Mesothelial cell of epicardium (in vitro differentiated cells): ENCODE measurements around the gene GRID2. TPM values are rescaled to one million over a fixed set of nuclear protein-coding genes. Genes with fewer than 3 reads are reported as not detected.
A peak's percentile ranks its signal among the peaks of the same experiment; 100 is the strongest.

Experiments used
- DNase-seq, 2 experiments: peaks; one replicate each; pipeline ENCODE4 v3.0.0; 2021; ENCODE audit warnings: low spot score in 2 of 2; ENCODE audit not compliant: unreplicated experiment in 2 of 2
- H3K27ac Mint-ChIP-seq: 2 replicates; pipeline ENCODE4 v1.8.0; 2021; ENCODE audit warnings: mixed read lengths
- H3K27me3 Mint-ChIP-seq: 2 replicates; pipeline ENCODE4 v1.8.0; 2021; ENCODE audit warnings: low read depth, mixed read lengths
- H3K36me3 Mint-ChIP-seq: 2 replicates; pipeline ENCODE4 v1.8.0; 2021; ENCODE audit warnings: mixed read lengths
- H3K4me1 Mint-ChIP-seq: 2 replicates; pipeline ENCODE4 v1.8.0; 2021; ENCODE audit warnings: mixed read lengths
- H3K4me3 Mint-ChIP-seq: 2 replicates; pipeline ENCODE4 v1.8.0; 2021; ENCODE audit warnings: mild to moderate bottlenecking, moderate library complexity, mixed read lengths
- H3K9me3 Mint-ChIP-seq: 2 replicates; pipeline ENCODE4 v1.8.0; 2021; ENCODE audit warnings: mixed read lengths
- total RNA-seq: library from RNA; stranded (reverse); gene quantifications from 3 replicates; pipeline ENCODE4 v1.2.1, GENCODE V29; 2021
- TF ChIP-seq, protein P1 (sequence below): fragments of 200-600 bp; sonication (generic); IDR thresholded peaks from one replicate; pipeline ENCODE4 v1.5.0; 2021; ENCODE audit warnings: antibody characterized with exemption; ENCODE audit not compliant: unreplicated experiment

Gene GRID2
- total RNA-seq, 1 donor from 2014 or later, result 3.1 TPM

DNA sequence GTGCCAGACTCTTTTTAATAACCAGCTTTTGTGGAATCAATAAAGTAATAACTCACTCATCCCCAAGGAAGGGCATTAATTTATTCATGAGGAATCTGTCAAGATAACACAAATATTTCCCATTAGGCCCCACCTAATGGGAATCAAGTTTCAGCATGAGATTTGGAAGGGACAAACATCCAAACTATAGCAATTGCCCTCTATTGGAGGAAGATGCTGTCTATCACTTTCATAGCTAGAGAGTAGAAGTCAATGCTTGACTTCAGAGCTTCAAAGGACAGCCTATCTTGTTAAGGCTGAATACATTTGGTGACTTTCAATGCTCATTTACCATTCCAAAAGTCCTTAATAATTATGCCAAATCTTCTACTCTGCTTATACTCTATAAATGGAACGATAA lies 1439.9 kb downstream of the GRID2 start:
- Mint-ChIP-seq H3K27me3 (peaks cover 10% of the 10 kb centered on the region), H3K36me3 (no peaks in the 10 kb centered on the region), H3K9me3 (peaks cover 11% of the 10 kb centered on the region), H3K4me3 (no peak overlapping the region), H3K4me1 (peaks cover 29% of the 10 kb centered on the region), H3K27ac (no peak overlapping the region)
- DNase-seq, result no peak
- TF ChIP-seq, protein P1, sequence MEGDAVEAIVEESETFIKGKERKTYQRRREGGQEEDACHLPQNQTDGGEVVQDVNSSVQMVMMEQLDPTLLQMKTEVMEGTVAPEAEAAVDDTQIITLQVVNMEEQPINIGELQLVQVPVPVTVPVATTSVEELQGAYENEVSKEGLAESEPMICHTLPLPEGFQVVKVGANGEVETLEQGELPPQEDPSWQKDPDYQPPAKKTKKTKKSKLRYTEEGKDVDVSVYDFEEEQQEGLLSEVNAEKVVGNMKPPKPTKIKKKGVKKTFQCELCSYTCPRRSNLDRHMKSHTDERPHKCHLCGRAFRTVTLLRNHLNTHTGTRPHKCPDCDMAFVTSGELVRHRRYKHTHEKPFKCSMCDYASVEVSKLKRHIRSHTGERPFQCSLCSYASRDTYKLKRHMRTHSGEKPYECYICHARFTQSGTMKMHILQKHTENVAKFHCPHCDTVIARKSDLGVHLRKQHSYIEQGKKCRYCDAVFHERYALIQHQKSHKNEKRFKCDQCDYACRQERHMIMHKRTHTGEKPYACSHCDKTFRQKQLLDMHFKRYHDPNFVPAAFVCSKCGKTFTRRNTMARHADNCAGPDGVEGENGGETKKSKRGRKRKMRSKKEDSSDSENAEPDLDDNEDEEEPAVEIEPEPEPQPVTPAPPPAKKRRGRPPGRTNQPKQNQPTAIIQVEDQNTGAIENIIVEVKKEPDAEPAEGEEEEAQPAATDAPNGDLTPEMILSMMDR, result no peak

DNA sequence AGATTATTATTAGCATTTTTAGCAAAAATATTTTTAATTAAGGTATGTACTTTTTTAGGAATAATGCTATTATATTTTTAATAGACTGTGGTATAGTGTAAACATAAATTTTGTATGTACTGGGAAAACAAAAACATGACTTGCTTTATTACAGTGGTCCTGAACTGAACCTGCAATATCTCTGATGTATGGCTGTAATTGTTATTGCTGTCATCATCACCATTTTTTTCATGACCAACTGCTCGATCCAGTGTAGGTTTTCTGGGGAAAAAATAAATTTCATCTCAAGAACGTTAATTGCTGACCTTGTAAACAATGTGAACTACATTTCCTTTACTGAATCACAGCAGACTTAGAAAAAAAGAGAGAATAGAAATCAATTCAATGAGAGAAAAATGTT lies 1441.2 kb downstream of the GRID2 start:
- Mint-ChIP-seq H3K4me1 (peaks cover 41% of the 10 kb centered on the region), H3K9me3 (peaks cover 11% of the 10 kb centered on the region), H3K4me3 (no peak overlapping the region), H3K27me3 (peaks cover 5% of the 10 kb centered on the region), H3K36me3 (no peaks in the 10 kb centered on the region), H3K27ac (no peak overlapping the region)
- TF ChIP-seq, protein P1, result no peak
- no peak for DNase-seq

DNA sequence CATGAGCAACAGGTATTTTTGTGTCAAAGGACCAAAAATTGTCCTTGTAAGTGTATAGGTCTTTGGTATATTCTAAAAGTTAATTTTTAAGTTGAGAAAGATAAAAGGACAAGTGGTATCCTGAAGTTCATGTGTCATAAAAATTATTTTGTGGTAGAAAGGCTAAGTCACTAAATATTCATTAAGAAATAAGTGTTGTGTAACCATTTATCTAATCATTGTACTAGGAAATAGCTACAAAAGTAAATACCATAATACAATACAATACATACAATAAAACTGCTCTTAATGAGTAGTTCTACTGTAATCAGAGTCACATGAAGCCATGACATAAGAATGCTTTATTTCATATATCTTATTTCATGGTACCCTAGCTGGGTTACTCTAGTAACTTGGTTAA lies 1442.3 kb downstream of the GRID2 start:
- TF ChIP-seq, protein P1, result no peak
- Mint-ChIP-seq H3K9me3 (peaks cover 11% of the 10 kb centered on the region), H3K27me3 (no peaks in the 10 kb centered on the region), H3K4me1 (peaks cover 41% of the 10 kb centered on the region), H3K27ac (no peak overlapping the region), H3K36me3 (no peaks in the 10 kb centered on the region), H3K4me3 (no peak overlapping the region)
- DNase-seq, result no peak

DNA sequence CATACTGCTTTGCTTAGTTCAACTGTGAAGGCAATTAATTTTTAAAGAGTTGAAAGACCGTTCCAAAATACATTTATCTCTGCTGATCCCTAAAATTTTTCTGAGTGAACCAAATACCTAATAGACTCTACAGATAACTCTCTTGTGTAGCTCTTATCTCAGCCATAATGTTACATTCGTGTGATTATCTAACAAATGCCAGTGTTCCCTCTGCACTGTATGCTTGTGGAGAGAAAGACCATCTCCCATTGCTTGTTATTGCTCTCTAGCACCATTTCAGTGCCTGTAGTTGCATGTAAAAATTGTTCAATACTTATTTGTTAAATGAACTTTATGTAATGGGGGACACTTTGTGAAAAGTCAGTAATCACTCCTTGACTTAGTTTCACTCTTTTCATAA lies 1443.5 kb downstream of the GRID2 start:
- H3K4me3 Mint-ChIP-seq, result no peak overlapping the region
- no peaks in the 10 kb centered on the region for H3K27me3 Mint-ChIP-seq
- H3K9me3 Mint-ChIP-seq, result peaks cover 11% of the 10 kb centered on the region
- peak overlapping the region; percentile 15 for H3K27ac Mint-ChIP-seq
- DNase-seq, result no peak
- peaks cover 41% of the 10 kb centered on the region for H3K4me1 Mint-ChIP-seq
- H3K36me3 Mint-ChIP-seq, result no peaks in the 10 kb centered on the region
- TF ChIP-seq, protein P1, result no peak

DNA sequence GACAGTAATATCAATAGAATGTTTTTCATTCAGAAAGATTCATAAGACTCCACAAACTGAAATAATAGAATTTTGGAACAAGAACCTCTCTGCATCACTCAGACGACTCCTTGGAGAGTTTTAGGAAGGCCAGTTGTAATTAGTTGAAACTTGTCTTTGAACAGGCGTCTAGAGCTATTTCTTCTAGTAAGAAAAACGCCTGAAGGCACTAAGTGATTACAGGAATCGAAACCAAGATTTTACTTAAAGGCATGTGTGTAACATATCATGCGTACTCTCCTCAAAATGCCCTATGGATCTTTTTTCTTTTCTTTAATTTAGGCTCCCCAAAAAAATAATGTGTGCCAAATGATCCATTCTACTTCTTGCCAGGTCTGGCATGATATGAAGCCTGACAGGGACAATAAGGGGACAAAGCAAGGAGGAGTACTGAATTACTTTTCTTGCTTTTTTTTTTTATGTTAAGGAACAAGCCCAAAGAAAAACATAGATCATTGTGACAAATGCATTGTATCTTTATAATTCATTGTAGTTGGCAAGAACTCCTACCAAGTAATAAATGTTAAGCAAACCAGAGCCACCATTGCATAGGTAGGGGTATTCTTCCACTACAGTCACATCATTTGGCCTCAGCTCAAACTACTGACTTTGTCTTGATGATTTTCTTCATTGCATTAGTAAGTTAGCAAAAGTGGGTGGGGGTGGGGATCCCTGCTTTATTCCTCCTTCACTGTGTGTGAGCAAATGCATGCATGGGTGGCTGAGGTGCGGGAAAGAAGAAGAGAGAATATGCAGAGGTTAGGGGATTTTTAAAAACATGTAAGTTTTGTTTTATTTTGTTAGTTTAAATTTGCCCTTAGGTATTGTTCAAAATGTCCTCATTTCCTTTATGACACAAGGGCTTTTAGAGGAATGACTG lies 1444.9 kb downstream of the GRID2 start:
- DNase-seq, result no peak
- Mint-ChIP-seq H3K9me3 (peaks cover 5% of the 10 kb centered on the region), H3K27ac (peak overlapping the region; percentile 32), H3K27me3 (no peaks in the 10 kb centered on the region), H3K4me3 (no peak overlapping the region), H3K36me3 (no peaks in the 10 kb centered on the region), H3K4me1 (peaks cover 41% of the 10 kb centered on the region)
- TF ChIP-seq, protein P1, result no peak
